Eye (tissue), 1 donor: ENCODE results near the gene NPIPA5.
"Not testable (repeated sequence)": the region's sequence is repeated elsewhere in the genome, so short reads cannot be mapped to it uniquely, and the experiment has no call there.

ENCODE experiments used
- DNase-seq: peaks from one replicate; pipeline ENCODE4 v3.0.0-alpha.2; 2015

NPIPA5 gene

DNA sequence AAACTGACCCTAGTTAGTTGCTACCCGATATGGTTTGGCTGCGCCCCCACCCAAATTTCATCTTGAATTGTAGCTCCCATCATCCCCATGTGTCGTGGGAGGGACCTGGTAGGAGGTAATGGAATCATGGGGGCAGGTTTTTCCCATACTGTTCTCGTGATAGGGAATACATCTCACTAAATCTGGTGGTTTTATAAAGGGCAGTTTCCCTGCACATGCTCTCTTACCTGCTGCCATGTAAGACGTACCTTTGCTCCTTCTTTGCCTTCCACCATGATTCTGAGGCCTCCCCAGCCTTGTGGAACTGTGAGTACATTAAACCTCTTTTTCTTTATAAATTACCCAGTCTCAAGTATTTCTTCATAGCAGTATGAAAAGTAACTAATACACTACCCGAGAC, 10.0 kb upstream of the NPIPA5 start:
- not testable (repeated sequence) for DNase-seq

DNA sequence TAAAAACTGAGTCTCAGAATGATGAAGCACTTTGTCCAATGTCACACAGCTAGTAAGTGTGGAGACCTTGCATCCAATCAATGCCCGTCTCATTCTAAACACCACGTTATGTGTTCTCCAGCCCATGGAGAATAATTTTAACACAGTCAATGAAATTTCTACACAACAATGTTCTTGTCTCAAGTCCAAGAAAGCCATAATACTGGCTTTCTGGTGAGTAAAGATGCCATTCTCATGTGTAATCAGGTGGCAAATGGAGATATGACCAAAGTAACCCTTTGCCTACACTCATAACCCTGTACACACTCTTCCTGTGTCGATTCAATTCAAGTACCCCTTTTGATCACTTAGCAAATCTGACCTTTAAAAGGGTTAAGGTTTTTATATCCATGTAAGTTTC, 4.7 kb upstream of the NPIPA5 start:
- DNase-seq: not testable (repeated sequence)

DNA sequence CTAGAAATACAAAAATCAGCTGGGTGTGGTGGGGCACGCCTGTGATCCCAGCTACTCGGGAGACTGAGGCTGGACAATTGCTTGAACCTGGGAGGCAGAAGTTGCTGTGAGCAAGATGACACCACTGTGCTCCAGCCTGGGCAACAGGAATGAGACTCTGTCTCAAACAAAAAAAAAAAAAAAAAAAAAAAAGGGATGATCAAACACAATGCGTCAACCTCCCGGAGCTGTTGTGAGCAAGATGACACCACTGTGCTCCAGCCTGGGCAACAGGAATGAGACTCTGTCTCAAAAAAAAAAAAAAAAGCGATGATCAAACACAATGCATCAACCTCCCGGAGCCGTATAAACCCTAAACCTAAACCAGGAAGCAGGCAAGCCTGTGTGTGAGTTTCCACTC, 20.6 kb downstream of the NPIPA5 start:
- DNase-seq: not testable (repeated sequence)

DNA sequence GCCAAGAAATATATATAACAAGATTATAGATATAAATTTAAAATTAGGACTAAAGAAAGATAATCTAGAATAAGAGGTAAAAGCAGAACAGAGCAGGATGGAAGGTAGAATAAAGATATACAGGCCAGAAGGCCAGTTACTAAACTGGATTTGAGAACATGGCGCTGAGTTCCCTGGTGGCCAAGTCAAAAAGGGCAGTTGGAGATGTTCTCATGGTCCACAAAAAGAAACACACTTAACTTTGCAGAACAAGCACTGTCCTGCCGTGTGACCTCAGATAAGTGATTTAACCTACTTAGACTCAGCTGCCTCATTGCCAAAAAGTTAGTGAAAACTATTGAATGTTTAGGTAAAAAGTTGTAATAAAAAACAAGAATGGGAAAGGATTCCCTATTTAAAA, 23.2 kb downstream of the NPIPA5 start:
- not testable (repeated sequence) for DNase-seq

DNA sequence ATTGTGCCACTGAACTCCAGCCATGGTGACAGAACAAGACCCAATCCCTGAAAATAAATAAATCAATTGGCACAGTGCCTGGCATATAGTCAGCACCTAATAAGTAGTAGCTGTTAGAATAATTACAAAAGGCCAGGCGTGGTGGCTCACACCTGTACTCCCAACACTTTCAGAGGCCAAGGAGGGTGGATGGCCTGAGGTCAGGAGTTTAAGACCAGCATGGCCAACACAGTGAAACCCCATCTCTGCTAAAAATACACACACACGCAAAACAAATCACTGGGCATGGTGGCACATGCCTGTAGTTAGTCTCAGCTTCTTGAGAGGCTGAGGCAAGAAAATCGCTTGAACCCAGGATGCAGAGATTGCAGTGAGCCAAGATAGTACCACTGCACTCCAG, 25.2 kb downstream of the NPIPA5 start:
- DNase-seq: not testable (repeated sequence)

DNA sequence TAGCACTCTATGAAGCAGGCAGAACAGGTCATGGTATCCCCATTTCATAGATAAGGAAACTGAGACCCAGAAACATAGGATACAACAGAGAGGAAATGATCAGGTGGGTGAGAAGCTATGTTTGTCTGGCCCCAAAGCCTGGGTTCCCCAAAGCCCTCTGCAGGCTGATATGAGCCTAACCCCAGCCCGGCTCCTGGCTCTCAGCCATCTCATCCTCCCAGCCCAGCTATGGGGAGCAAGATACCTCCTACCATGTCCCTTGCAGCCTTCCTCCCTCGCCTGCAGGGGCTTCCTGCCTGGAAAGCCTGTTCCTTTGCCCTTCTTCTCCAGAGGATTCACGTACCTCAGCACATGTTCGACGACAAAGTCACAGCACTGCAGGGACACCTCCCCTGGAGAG, 26.3 kb downstream of the NPIPA5 start:
- DNase-seq: not testable (repeated sequence)

DNA sequence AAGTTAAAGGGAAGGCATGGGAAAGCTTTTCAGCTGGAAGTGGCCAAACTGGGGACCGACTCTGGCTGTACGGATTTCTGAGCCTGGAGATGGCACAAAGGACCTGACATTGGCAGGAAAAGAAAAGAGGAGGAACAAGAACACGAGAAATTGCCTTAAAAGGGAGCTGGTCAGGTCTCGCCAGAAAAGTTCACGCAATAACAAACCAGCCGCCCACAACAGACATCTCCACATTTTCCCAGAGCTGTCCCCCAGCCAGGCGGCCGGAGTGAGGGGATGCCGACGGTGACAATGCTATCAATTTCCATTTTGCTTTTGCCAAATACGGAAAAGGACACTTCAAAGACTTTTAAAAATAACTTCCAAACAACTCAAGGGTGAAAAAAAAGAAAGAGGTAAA, 26.8 kb downstream of the NPIPA5 start:
- DNase-seq: not testable (repeated sequence)

DNA sequence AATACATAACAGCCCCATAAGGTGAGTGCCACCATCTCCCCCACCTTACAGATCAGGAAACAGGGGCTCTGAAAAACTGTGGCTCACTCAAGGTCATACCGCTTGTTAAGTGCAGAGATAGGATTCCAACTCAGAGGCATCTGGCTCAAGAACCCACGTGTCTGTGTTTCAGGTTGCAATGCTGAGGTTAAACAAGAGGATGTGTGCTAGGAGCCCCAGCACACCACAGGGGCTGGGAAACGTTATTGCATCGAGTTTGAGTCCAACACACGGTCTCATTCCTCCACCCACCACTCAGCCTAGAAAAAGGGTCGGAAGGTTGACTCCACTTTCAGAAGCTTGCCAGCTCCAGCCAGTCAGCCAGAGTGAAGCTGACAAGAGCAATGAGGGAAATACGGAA, 29.4 kb downstream of the NPIPA5 start:
- not testable (repeated sequence) for DNase-seq

DNA sequence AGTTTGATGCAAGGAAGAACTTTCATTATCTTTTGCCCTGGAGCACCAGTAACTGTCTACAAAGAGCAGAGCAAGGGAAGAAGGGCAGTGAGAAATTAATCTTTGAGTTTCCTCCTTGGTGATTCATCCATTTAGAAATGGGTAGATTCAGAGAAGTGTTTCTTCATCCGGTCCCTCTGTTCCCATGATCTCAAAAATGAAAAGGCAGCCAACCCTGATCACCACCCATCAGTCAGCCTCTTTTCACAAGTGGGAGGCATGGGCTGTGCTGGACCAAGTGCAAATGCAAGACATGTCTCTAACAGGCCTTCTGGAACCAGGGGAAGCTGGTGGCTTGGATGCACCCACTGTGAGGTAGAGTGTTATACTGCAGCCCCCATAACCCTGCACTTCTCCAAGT, 35.8 kb downstream of the NPIPA5 start:
- not testable (repeated sequence) for DNase-seq

DNA sequence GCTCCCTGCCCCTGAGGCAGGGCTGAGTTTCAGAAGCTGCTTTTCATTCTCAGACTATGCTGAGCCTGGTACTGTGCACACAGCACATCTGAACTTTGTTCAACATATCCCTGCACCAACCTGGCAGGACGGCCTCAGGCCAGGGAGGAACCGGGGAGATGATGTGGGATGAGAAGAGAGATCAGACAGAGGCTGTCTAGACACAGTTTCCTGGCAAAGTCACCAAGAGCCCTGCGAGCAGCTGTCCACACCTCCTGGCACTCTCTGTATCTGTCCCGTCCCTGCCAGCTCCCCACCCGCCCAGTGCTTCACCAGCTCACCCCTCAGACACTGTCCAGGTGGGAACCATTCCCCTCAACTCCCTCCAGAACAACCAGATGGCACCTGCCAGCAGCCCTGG, 39.1 kb downstream of the NPIPA5 start:
- DNase-seq: not testable (repeated sequence)

DNA sequence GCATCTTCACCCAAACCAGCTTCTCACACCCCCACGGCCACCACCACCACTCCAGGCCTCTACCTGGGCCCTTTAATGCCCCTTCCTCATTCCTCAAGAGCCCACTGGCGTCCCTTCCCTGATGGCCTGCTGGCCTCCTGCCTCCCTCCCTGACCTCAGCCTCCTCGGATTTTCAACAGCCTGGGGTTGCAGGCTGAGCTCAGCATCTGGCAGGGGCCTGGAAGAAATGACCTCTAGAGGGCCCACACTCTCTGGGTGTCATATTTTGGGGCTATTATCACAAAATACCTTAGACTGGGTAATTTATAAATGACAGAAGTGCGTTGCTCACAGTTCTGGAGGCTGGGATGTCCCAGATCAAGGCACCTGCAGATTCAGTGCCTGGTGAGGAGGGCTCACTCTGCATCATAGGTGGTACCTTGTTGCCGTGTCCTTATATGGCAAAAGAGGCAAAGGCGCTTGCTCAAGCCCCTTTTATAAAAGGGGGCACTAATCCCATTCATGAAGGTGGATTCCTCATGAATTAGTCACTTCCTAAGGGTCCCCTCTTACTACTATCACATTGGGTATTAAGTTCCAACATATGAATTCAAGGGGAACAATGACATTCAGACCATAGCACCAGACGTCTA, 40.0 kb downstream of the NPIPA5 start:
- DNase-seq: not testable (repeated sequence)

DNA sequence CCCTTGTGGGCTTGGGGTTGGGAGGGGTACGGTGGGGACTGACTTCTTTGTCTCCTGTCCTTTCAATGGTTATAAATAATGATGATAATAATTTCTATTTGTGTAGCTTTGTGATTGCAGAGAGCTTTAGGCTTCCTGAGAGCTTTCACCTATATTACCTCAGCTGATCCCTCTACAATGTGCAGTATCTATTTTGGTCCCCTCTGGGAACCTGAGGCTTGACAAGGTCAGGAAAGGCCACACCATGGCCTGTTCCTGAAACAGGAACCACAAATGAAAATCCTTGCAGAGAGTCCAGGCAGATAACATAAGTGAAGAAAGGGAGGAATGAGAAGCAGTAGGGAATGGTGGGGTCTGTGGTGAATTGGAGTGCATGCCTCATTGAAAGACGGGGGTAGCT, 42.5 kb downstream of the NPIPA5 start:
- DNase-seq: not testable (repeated sequence)

DNA sequence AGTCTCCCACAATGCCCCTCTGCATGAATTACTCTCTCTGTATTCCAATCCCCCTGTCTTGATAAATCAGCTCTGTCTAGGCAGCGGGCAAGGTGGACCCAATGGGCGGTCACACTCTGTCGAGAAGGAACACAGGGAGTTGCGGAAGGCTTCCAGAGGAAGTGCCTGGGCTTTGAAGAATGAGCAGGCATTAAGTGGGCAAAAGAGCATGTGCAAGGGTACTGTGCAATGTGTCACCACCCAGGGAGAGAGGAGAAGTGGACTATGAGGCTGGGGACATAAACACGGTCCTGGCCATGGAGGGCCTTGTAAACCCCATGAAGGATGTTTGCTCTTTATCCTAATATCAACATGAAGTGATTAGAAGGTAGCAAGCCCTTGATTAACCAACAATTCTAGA, 44.1 kb downstream of the NPIPA5 start:
- DNase-seq: not testable (repeated sequence)

DNA sequence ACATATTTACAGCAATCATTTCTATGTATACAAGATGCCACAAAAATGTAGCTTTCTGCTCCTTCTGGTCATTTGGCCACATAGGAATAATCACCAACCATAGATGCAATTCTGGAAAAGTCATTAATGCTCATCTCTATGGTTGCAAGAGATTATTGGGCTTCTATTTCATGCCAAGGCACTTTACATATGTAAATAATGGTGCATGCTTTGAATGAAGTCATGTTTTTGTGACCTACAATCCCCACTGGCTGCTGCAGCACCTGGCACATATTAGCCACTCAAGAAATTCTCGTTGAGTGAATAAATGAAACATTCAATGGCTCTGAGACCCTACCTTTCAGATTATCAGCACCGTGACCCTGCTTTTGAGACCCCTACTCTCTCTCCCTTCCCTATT, 47.1 kb downstream of the NPIPA5 start:
- DNase-seq: not testable (repeated sequence)

DNA sequence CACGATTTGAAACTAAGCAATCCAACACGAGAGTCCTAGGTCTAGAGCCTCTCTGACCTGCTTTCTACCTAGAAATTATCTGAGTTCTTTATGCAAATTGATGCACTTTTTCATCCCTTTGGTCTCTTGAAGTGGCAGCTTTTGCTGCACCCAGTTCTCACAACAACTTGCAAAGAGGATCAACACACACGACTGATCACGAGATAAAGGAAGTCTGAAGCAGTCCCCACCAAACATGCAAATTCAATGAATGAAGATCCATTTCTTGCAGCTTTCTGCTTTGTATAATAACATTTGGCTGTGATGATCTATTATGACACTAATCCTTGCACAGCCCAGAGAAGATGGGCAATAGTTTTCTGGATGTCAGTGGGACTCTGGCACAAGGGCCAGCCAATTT, 53.1 kb downstream of the NPIPA5 start:
- not testable (repeated sequence) for DNase-seq

DNA sequence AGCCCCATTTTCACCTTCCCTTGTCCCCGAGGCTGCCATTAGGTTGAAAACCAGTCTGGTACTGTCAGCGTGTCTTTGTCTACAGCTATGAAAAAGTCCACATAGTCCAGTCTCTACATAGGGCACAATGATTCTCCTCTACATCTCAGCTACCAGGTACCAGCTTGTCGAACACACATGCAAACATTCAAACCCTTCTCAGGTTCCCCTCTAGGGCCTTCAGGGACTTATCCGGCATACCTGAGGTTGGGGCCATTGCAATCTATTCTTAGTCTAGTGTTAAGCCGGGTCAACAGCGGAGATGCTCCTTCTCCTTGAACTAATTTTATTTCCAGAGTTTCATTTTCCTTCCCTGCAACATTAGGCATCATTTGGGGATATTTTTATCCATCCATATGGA, 54.7 kb downstream of the NPIPA5 start:
- not testable (repeated sequence) for DNase-seq

DNA sequence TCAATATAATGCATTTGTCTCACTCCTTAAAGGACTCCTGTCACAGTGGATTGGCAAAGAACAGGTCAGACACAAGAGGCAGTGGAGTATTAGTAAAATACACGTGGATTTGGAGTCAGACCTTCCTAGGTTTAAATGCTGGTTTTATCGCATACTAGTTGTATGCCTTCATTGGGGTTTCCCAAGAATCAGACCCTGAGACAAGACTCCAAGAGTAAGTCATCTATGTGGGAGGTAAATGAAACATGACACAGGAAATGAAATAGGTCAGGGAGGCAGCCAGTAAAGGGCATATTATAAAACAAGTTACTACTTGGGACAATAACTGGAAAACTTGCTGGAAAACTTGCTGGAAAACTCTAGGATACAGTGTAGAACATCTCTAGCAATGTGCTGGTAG, 56.9 kb downstream of the NPIPA5 start:
- DNase-seq: not testable (repeated sequence)

DNA sequence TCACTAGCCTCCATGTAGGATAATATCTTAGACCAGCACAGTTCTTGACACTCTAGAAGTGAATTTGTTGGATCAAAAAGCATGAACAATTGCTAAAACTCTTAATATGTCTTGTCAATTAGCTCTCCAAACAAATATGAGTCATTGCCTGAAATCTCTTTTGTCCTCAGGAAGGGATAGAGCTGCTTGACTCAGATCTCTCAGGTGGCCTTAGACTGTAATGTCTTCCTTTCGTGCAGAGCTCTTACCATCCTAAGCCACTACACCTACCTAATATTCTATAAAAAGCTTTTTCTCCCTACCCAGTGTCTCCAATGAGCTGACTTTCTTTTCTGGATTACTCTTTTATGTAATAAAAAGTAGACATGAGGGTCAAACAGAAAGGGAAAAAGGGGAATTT, 63.5 kb downstream of the NPIPA5 start:
- not testable (repeated sequence) for DNase-seq
